ENCODE data around the gene PDE6B. TPM values are rescaled to one million over a fixed set of nuclear protein-coding genes. Genes with fewer than 3 reads are reported as not detected.

PDE6B gene
- total and polyA plus RNA-seq, 2 of the 13 experiments (the other 11 are each of a cell fraction or from before 2014, with no cell fraction given): 0.38 to 0.40 TPM

DNA sequence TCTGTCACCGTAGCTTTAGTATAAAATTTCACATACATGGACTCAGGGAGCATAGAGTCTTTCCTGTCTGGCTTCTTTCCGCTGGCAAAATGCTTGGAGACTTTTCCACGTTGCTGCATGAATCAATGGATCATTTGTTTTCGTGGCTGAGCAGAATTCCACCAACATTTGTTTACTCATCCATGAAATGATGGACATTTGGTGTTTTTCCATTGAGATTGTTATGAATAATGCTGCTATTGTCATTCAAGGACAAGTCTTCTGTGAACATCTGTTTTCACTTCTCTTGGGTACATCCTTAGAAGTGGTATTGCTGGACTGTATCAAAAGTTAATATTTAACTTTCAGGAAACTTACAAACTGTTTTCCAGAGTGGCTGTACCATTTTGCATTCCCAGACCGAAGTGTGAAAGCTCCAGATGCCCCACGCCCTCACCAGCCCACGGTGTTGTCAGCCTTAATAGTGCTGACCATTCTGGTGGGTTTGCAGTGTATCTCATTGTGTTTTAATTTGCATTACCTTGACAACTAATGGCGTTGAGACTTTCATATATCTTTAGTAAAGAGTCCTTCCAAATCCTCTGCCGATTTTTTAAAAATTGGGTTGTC, 43.5 kb upstream of the PDE6B start (continued):
- TF ChIP-seq, protein P1, sequence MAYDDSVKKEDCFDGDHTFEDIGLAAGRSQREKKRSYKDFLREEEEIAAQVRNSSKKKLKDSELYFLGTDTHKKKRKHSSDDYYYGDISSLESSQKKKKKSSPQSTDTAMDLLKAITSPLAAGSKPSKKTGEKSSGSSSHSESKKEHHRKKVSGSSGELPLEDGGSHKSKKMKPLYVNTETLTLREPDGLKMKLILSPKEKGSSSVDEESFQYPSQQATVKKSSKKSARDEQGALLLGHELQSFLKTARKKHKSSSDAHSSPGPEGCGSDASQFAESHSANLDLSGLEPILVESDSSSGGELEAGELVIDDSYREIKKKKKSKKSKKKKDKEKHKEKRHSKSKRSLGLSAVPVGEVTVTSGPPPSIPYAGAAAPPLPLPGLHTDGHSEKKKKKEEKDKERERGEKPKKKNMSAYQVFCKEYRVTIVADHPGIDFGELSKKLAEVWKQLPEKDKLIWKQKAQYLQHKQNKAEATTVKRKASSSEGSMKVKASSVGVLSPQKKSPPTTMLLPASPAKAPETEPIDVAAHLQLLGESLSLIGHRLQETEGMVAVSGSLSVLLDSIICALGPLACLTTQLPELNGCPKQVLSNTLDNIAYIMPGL (CRISPR knock-in tag; IDR thresholded peaks at IDR 0.05; ENCODE audit: borderline replicate concordance in 1 of 2, low read depth in 1 of 2): no peak
- TF ChIP-seq, protein P2, sequence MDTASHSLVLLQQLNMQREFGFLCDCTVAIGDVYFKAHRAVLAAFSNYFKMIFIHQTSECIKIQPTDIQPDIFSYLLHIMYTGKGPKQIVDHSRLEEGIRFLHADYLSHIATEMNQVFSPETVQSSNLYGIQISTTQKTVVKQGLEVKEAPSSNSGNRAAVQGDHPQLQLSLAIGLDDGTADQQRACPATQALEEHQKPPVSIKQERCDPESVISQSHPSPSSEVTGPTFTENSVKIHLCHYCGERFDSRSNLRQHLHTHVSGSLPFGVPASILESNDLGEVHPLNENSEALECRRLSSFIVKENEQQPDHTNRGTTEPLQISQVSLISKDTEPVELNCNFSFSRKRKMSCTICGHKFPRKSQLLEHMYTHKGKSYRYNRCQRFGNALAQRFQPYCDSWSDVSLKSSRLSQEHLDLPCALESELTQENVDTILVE (CRISPR knock-in tag; IDR thresholded peaks at IDR 0.05): peak; percentile 50; the same call in 1 of the 2 replicates
- TF ChIP-seq, protein P3, sequence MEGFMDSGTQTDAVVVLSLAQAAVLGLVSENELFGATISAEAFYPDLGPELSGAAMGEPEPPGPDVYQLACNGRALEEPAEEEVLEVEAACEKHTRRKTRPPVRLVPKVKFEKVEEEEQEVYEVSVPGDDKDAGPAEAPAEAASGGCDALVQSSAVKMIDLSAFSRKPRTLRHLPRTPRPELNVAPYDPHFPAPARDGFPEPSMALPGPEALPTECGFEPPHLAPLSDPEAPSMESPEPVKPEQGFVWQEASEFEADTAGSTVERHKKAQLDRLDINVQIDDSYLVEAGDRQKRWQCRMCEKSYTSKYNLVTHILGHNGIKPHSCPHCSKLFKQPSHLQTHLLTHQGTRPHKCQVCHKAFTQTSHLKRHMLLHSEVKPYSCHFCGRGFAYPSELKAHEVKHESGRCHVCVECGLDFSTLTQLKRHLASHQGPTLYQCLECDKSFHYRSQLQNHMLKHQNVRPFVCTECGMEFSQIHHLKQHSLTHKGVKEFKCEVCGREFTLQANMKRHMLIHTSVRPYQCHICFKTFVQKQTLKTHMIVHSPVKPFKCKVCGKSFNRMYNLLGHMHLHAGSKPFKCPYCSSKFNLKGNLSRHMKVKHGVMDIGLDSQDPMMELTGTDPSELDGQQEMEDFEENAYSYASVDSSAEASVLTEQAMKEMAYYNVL (CRISPR knock-in tag; IDR thresholded peaks at IDR 0.05; ENCODE audit: borderline replicate concordance): peak; percentile 75
- TF ChIP-seq U2AF2 (IDR thresholded peaks at IDR 0.05; ENCODE audit: low read depth, low read length) (no peak), CREM (IDR thresholded peaks at IDR 0.05) (peak; percentile 44; the same call in 1 of the 2 replicates), CREM (CRISPR knock-in tag; IDR thresholded peaks at IDR 0.05) (no peak), NFKBIZ (CRISPR knock-in tag; IDR thresholded peaks at IDR 0.05) (0 out of 2 replicates have a peak, but pooled peaks have one; percentile 21), HNRNPUL1 (IDR thresholded peaks at IDR 0.05; ENCODE audit: low read depth, low read length) (peak; percentile 84), ZNF782 (CRISPR knock-in tag; IDR thresholded peaks at IDR 0.05; ENCODE audit: borderline replicate concordance) (no peak), ZNF670 (CRISPR knock-in tag; IDR thresholded peaks at IDR 0.05; ENCODE audit: borderline replicate concordance) (no peak)
- TF ChIP-seq, protein P4, sequence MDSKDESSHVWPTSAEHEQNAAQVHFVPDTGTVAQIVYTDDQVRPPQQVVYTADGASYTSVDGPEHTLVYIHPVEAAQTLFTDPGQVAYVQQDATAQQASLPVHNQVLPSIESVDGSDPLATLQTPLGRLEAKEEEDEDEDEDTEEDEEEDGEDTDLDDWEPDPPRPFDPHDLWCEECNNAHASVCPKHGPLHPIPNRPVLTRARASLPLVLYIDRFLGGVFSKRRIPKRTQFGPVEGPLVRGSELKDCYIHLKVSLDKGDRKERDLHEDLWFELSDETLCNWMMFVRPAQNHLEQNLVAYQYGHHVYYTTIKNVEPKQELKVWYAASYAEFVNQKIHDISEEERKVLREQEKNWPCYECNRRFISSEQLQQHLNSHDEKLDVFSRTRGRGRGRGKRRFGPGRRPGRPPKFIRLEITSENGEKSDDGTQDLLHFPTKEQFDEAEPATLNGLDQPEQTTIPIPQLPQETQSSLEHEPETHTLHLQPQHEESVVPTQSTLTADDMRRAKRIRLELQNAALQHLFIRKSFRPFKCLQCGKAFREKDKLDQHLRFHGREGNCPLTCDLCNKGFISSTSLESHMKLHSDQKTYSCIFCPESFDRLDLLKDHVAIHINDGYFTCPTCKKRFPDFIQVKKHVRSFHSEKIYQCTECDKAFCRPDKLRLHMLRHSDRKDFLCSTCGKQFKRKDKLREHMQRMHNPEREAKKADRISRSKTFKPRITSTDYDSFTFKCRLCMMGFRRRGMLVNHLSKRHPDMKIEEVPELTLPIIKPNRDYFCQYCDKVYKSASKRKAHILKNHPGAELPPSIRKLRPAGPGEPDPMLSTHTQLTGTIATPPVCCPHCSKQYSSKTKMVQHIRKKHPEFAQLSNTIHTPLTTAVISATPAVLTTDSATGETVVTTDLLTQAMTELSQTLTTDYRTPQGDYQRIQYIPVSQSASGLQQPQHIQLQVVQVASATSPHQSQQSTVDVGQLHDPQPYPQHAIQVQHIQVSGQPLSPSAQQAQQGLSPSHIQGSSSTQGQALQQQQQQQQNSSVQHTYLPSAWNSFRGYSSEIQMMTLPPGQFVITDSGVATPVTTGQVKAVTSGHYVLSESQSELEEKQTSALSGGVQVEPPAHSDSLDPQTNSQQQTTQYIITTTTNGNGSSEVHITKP (CRISPR knock-in tag; IDR thresholded peaks at IDR 0.05; ENCODE audit: low read depth): peak; percentile 65
- TF ChIP-seq, protein P5, sequence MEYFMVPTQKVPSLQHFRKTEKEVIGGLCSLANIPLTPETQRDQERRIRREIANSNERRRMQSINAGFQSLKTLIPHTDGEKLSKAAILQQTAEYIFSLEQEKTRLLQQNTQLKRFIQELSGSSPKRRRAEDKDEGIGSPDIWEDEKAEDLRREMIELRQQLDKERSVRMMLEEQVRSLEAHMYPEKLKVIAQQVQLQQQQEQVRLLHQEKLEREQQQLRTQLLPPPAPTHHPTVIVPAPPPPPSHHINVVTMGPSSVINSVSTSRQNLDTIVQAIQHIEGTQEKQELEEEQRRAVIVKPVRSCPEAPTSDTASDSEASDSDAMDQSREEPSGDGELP (IDR thresholded peaks at IDR 0.05; ENCODE audit: borderline replicate concordance, low read depth): peak; percentile 44; the same call in 1 of the 2 replicates
- TF ChIP-seq, protein P6, sequence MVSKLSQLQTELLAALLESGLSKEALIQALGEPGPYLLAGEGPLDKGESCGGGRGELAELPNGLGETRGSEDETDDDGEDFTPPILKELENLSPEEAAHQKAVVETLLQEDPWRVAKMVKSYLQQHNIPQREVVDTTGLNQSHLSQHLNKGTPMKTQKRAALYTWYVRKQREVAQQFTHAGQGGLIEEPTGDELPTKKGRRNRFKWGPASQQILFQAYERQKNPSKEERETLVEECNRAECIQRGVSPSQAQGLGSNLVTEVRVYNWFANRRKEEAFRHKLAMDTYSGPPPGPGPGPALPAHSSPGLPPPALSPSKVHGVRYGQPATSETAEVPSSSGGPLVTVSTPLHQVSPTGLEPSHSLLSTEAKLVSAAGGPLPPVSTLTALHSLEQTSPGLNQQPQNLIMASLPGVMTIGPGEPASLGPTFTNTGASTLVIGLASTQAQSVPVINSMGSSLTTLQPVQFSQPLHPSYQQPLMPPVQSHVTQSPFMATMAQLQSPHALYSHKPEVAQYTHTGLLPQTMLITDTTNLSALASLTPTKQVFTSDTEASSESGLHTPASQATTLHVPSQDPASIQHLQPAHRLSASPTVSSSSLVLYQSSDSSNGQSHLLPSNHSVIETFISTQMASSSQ (IDR thresholded peaks at IDR 0.05; ENCODE audit: low read depth): peak; percentile 93
- TF ChIP-seq, protein P6 (CRISPR knock-in tag; IDR thresholded peaks at IDR 0.05; ENCODE audit: borderline replicate concordance): peak; percentile 97; the same call in 1 of the 2 replicates
